OCI-LY3 (cell line): ENCODE data around the gene ABLIM3.

Experiments
- CTCF ChIP-seq: fragments of 200-600, 300-600 bp; sonication (generic); IDR thresholded peaks from 2 replicates; pipeline ENCODE4 v1.5.1; 2014; ENCODE audit warnings: antibody characterized with exemption, low read length, low read depth
- EZH2phosphoT487 ChIP-seq: fragments of 200-600 bp; shearing (Covaris generic); IDR thresholded peaks from 2 replicates; pipeline ENCODE4 v1.6.1; 2018; ENCODE audit warnings: antibody characterized with exemption, mixed run types, low read depth

GRCh38 chr5:149174847-149175234, 33.5 kb downstream of the ABLIM3 start:
- TF ChIP-seq EZH2phosphoT487: no peak
- no peak for TF ChIP-seq CTCF
